Esophagus squamous epithelium (tissue), 5 donors: ENCODE measurements around the gene MLLT3. TPM values are rescaled to one million over a fixed set of nuclear protein-coding genes. Genes with fewer than 3 reads are reported as not detected.

ENCODE experiments used
- DNase-seq: peaks from one replicate; lab custom pipeline; 2025; lab: John Stamatoyannopoulos, UW
- H3K27ac ChIP-seq, 4 donors: fragments of 200-600 bp; sonication (generic); one replicate each; pipeline ENCODE4 v1.5.1; 2016 to 2019; ENCODE audit warnings: mild to moderate bottlenecking in 1 of 4
- H3K27me3 ChIP-seq, 4 donors: fragments of 200-600 bp; sonication (generic); 1 replicate in 3 of 4; 2 replicates in 1 of 4; pipeline versions ENCODE4 v1.5.1 to v1.6.0; 2017 to 2021; ENCODE audit warnings: antibody characterized with exemption in 1 of 4
- H3K36me3 ChIP-seq, 3 donors: fragments of 200-600 bp; sonication (generic); one replicate each; pipeline ENCODE4 v1.5.1; 2016 to 2019
- H3K4me1 ChIP-seq, 3 donors: fragments of 200-600 bp; sonication (generic); one replicate each; pipeline ENCODE4 v1.5.1; 2017 to 2019
- H3K4me3 ChIP-seq, 4 donors: fragments of 200-600 bp; sonication (generic); 1 replicate in 3 of 4; 2 replicates in 1 of 4; pipeline ENCODE4 v1.5.1; 2016 to 2019; ENCODE audit warnings: mild to moderate bottlenecking in 2 of 4, moderate library complexity in 1 of 4
- H3K9me3 ChIP-seq, 3 donors: fragments of 200-600 bp; sonication (generic); one replicate each; pipeline ENCODE4 v1.5.1; 2016 to 2019
- POLR2A ChIP-seq, 4 donors: fragments of 450-650 bp; IDR thresholded peaks; one replicate each; pipeline ENCODE4 v1.6.1; 2017; ENCODE audit warnings: antibody characterized with exemption in 4 of 4, mild to moderate bottlenecking in 4 of 4, moderate library complexity in 3 of 4
- WGBS, 2 donors: methylation state at CpG; one replicate each; pipeline ENCODE4 v1.1.5; 2018; 5-methylcytosine and 5-hydroxymethylcytosine counted together
- intact Hi-C: fragments of 100-400 bp; cut with DNase I; formaldehyde crosslinking; loops from one replicate; pipeline ENCODE4 v1.15.0; 2022
- total RNA-seq, 4 donors: library from RNA; depleted of rRNA; stranded (reverse); fragments of >200 nt; gene quantifications; one replicate each; pipeline ENCODE4 v1.1.0, GENCODE V29; 2016
- TF ChIP-seq, protein P1 (sequence below), 6 experiments: fragments of 450-650 bp in 4 of 6; fragments of 200-600 bp in 2 of 6; sonication (generic) in 2 of 6; IDR thresholded peaks; one replicate each; pipeline ENCODE4 v1.5.1; 2016 to 2019; ENCODE audit warnings: antibody characterized with exemption in 6 of 6, mild to moderate bottlenecking in 4 of 6, moderate library complexity in 4 of 6
- donor health status: DM: yes; HTN: yes; CAD: no.

Gene MLLT3
- total RNA-seq, 4 donors from 2014 or later, result 8.2 to 21.5 (median 8.6) TPM

DNA sequence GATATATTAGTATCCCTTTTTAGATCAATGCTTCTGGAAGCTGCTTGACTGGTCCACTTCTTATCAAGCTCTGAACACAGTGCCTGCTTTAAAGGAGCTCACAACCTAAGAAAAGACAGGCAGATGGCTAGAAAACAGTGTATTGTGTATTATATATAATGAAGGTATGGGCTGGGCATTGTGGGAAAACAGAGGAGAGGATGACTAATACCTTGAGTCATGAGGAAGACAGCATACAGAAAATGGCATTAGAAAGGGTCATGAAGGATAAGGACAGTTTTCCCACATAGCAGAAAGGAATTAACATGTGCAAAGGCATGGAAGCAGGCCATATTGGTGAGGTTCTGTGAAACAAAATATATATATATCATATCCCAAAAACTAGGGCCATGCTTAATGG is 309.6 kb downstream of the MLLT3 start:
- Histone ChIP-seq H3K36me3 (no peaks in the 10 kb centered on the region), H3K27ac (no peak overlapping the region), H3K9me3 (no peaks in the 10 kb centered on the region), H3K4me3 (no peak overlapping the region), H3K4me1 (peaks cover 0 to 21% (median 12%) of the 10 kb centered on the region in 3 donors), H3K27me3 (no peaks in the 10 kb centered on the region)
- TF ChIP-seq, protein P1, sequence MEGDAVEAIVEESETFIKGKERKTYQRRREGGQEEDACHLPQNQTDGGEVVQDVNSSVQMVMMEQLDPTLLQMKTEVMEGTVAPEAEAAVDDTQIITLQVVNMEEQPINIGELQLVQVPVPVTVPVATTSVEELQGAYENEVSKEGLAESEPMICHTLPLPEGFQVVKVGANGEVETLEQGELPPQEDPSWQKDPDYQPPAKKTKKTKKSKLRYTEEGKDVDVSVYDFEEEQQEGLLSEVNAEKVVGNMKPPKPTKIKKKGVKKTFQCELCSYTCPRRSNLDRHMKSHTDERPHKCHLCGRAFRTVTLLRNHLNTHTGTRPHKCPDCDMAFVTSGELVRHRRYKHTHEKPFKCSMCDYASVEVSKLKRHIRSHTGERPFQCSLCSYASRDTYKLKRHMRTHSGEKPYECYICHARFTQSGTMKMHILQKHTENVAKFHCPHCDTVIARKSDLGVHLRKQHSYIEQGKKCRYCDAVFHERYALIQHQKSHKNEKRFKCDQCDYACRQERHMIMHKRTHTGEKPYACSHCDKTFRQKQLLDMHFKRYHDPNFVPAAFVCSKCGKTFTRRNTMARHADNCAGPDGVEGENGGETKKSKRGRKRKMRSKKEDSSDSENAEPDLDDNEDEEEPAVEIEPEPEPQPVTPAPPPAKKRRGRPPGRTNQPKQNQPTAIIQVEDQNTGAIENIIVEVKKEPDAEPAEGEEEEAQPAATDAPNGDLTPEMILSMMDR (IDR thresholded peaks at IDR 0.05), result no peak
- no peak for TF ChIP-seq POLR2A (IDR thresholded peaks at IDR 0.05)
- intact Hi-C loops, result no loop called here
- DNase-seq, result no peak

GRCh38 chr9:20310024-20310423 is 312.3 kb downstream of the MLLT3 start:
- Histone ChIP-seq H3K4me1 (peaks cover 0 to 7% (median 0%) of the 10 kb centered on the region in 3 donors), H3K36me3 (no peaks in the 10 kb centered on the region), H3K27ac (no peak overlapping the region), H3K9me3 (no peaks in the 10 kb centered on the region), H3K4me3 (no peak overlapping the region), H3K27me3 (peaks cover 0 to 3% (median 0%) of the 10 kb centered on the region in 4 donors)
- DNase-seq, result no peak
- WGBS, 2 donors, result 90 to 91% methylated on average over 2 of the region's 2 CpGs
- TF ChIP-seq POLR2A (IDR thresholded peaks at IDR 0.05), result no peak
- TF ChIP-seq, protein P1 (IDR thresholded peaks at IDR 0.05), result no peak
- intact Hi-C loops, result no loop called here

DNA sequence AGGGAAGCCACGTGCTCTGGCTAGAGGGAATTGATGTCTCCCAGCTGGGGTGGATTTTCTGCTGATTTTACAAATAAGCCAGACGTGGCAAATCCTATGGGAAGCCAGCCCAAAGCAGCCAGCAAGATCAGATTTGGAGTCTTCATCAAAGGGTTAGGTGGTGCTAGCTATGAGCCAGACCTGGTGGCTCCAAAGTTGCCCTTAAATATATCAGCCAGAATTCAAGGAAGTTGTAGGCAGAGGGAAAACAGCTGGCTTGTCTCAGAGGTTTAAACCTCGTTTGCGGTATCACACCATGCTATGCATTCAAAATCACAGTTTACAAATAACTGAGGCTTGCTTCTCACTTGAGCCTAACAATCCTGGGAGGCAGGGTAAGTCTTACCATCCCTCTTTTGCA is 313.2 kb downstream of the MLLT3 start:
- TF ChIP-seq, protein P1 (IDR thresholded peaks at IDR 0.05), result no peak
- TF ChIP-seq POLR2A (IDR thresholded peaks at IDR 0.05), result no peak
- peaks cover 0 to 7% (median 0%) of the 10 kb centered on the region in 3 donors for H3K4me1 ChIP-seq
- WGBS, 2 donors, result 52 to 66% methylated on average over 4 of the region's 4 CpGs
- peaks cover 0 to 3% (median 0%) of the 10 kb centered on the region in 4 donors for H3K27me3 ChIP-seq
- H3K9me3 ChIP-seq, result no peaks in the 10 kb centered on the region
- intact Hi-C loops, result no loop called here
- DNase-seq, result no peak
- H3K36me3 ChIP-seq, result no peaks in the 10 kb centered on the region
- H3K4me3 ChIP-seq, result no peak overlapping the region
- H3K27ac ChIP-seq, result no peak overlapping the region

DNA sequence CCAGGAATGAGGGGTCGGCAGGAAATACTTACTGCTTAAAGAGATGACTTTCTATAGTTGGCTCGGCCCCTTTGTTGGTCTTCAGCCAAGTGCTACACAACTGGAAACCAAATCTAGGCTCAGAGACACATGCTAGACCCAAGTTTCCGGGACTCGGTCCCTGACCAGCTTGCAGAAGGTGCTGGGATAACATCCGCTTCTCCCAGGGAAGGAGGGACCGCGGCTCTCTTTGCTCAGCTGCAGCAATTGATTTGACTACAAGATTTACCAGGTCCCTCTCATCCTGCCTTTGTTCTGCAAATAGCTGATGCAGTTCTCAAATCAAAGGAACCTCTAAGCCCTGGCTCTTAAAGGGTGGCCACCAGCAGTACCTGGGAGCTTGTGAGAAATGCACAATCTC is 314.7 kb downstream of the MLLT3 start:
- TF ChIP-seq POLR2A (IDR thresholded peaks at IDR 0.05), result no peak
- TF ChIP-seq, protein P1 (IDR thresholded peaks at IDR 0.05), result no peak
- intact Hi-C loops, result no loop called here
- WGBS, 2 donors, result 56 to 60% methylated on average over 7 of the region's 7 CpGs

GRCh38 chr9:20305452-20305851 is 316.8 kb downstream of the MLLT3 start:
- 87 to 89% methylated on average over 4 of the region's 4 CpGs for WGBS, 2 donors
- no peak for TF ChIP-seq POLR2A (IDR thresholded peaks at IDR 0.05)
- TF ChIP-seq, protein P1 (IDR thresholded peaks at IDR 0.05), result no peak
- Histone ChIP-seq H3K4me3 (no peak overlapping the region), H3K4me1 (no peaks in the 10 kb centered on the region), H3K36me3 (no peaks in the 10 kb centered on the region), H3K27ac (no peak overlapping the region), H3K27me3 (peaks cover 0 to 3% (median 0%) of the 10 kb centered on the region in 4 donors), H3K9me3 (no peaks in the 10 kb centered on the region)
- DNase-seq, result no peak
- intact Hi-C loops, result no loop called here

More for the DNA sequence above, 314.7 kb downstream of the MLLT3 start:
- Histone ChIP-seq H3K9me3 (no peaks in the 10 kb centered on the region), H3K27me3 (peaks cover 0 to 3% (median 0%) of the 10 kb centered on the region in 4 donors), H3K27ac (no peak overlapping the region), H3K36me3 (no peaks in the 10 kb centered on the region), H3K4me1 (peaks cover 0 to 3% (median 0%) of the 10 kb centered on the region in 3 donors), H3K4me3 (no peak overlapping the region)
- DNase-seq, result no peak
